GM13976 (cell line): ENCODE results near the gene MRPS12.

Experiments
- DNase-seq: peaks from one replicate; pipeline ENCODE4 v3.0.0; 2012; ENCODE audit warnings: low spot score
- in situ Hi-C: fragments of 300-500 bp; cut with MboI; formaldehyde crosslinking; loops from one replicate; pipeline ENCODE4 v1.12.0; 2022; ENCODE audit warnings: low sequenced_read_pairs, mixed read lengths, inconsistent platforms; ENCODE audit not compliant: unreplicated experiment
- TF ChIP-seq, protein P1 (sequence below): IDR thresholded peaks from 2 replicates; pipeline ENCODE4 v1.5.1; 2012; ENCODE audit warnings: borderline replicate concordance, mild to moderate bottlenecking; ENCODE audit not compliant: insufficient read depth; ENCODE audit errors: extremely low read depth, missing control alignments, control extremely low read depth

The MRPS12 gene

DNA sequence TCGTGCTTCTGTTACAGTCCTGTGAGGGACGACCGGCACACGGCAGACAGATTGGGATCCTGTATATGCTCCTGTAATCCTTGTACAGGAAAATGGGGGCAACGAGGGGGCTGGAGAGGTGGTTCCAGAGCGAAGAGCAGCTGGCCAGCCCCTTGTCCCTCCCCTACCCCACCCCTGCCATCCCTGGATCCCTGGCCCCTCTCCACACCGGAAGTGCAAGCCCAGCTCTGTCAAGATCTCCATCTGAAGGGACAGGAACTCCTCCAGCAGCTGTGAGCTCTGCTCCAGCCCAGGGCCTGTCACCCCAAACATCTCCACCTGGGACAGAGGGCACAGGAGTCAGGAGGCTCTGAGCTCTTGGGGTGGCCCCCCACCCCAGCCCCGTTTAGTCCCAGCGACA lies 13.2 kb upstream of the MRPS12 start:
- in situ Hi-C loops: no loop called here
- DNase-seq: no peak
- TF ChIP-seq, protein P1, sequence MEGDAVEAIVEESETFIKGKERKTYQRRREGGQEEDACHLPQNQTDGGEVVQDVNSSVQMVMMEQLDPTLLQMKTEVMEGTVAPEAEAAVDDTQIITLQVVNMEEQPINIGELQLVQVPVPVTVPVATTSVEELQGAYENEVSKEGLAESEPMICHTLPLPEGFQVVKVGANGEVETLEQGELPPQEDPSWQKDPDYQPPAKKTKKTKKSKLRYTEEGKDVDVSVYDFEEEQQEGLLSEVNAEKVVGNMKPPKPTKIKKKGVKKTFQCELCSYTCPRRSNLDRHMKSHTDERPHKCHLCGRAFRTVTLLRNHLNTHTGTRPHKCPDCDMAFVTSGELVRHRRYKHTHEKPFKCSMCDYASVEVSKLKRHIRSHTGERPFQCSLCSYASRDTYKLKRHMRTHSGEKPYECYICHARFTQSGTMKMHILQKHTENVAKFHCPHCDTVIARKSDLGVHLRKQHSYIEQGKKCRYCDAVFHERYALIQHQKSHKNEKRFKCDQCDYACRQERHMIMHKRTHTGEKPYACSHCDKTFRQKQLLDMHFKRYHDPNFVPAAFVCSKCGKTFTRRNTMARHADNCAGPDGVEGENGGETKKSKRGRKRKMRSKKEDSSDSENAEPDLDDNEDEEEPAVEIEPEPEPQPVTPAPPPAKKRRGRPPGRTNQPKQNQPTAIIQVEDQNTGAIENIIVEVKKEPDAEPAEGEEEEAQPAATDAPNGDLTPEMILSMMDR: no peak

DNA sequence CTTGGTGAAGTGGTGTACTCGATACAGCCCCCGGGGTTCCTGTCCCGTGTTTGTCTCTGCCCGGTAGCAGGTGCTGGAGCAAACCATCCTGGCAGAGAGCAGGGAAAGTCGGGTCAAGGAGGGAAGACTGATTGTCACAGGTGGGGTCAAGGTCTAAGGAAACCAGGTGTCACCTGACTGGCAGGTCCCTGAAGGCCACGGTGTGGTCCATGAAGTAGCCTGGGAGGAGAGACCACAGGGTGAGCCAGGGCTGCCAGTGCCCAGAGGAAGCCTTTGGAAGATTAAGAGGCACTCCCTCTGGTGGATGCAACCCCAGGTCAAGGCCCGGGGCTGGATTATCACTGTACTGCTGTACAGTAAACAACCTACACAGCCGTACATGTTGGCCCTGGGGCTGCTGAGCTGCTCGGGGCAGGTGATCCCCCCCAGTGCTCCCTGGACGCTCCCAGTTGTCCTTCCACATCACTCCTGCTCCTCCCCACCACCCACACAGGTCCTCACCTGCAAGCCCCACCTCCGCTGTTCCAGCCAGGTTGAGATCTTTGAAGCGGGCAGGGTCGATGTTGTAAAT lies 12.7 kb upstream of the MRPS12 start:
- DNase-seq: no peak
- TF ChIP-seq, protein P1: no peak
- in situ Hi-C loops: no loop called here

DNA sequence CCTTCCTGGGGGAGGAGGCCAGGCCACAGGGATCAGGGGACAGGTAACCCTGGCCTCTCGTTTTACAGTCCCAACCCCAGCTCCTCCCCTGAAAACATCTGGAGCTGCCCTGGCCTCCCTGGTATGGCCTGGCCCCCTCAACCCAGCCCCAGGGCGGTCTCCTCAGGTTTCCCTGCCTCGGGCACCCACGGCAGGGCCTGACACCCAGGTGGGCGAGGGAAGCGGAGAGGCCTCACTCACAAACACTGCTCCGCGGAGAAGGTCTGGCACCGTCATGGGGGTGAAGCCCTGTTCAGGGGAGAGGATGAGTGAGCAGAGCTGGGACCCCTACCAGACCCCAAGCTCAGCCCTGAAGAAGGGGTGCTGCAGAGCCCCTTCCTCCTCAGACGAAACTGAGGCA lies 12.2 kb upstream of the MRPS12 start:
- DNase-seq: no peak
- TF ChIP-seq, protein P1: no peak
- in situ Hi-C loops: no loop called here

DNA sequence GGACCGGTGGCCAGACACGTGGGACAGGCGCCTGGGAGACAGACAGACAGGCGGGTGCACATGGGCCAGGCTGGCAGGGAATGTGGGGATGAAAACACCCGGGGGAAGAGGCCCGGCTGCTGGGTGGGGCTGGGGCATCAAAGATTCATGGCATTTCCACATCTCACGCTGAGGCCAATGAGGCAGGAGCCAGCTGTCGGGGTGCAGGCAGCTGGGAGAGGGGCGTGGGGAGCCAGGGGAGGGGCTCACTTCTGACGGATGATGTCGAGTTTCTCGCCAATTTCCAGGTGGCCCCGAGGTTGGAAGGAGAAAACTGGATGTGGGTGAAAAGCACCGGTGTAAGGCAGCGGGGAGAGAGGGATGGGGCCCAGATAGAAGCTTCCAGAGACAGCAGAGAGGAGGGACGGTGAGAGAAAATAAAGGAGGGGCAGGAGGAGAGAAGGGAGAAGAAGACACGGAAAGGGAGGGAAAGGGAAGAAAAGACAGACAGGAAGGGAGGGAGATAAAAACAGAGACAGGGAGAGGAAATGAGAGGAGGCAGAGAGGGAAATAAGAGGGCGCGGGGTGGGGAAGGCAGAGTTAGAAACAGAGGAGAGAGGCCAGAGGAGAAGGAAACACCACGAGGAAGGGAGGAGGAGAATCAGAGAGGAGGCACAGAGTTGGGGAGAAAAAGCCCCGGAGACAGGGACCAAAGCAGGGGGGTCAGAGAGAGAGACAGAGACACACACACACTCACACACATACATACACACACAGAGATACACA lies 10.7 kb upstream of the MRPS12 start:
- TF ChIP-seq, protein P1: no peak
- in situ Hi-C loops: no loop called here
- no peak for DNase-seq

DNA sequence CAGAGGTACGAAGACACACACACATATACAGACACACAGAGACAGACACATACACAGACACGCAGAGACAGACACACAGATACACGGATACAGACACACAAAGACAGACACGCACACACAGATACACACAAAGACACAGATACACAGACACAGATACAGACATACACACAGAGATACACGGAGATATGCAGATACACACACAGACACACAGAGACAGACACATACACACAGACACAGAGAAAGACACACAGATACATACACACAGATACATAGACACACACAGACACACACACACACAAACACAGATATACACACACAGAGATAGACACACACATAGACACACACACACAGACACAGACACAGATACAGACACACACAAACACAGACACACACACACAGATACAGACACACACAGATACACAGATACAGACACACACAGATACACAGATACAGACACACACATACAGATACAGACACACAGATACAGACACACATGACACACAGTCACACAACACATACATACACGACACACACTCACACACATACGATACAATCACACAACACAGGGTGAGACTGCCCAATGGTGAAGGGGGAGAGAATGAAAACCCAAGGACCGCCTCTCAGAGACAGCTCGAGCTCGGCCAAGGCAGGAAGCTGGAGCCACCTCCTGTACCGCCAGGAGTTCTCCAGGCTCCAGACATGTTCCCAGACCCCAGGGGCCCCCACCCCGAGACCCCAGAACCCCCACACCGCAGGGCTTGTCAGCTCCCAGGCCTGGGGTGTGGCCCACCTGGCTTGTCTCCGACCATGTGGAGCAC lies 9.9 kb upstream of the MRPS12 start:
- in situ Hi-C loops: no loop called here
- TF ChIP-seq, protein P1: no peak
- no peak for DNase-seq

DNA sequence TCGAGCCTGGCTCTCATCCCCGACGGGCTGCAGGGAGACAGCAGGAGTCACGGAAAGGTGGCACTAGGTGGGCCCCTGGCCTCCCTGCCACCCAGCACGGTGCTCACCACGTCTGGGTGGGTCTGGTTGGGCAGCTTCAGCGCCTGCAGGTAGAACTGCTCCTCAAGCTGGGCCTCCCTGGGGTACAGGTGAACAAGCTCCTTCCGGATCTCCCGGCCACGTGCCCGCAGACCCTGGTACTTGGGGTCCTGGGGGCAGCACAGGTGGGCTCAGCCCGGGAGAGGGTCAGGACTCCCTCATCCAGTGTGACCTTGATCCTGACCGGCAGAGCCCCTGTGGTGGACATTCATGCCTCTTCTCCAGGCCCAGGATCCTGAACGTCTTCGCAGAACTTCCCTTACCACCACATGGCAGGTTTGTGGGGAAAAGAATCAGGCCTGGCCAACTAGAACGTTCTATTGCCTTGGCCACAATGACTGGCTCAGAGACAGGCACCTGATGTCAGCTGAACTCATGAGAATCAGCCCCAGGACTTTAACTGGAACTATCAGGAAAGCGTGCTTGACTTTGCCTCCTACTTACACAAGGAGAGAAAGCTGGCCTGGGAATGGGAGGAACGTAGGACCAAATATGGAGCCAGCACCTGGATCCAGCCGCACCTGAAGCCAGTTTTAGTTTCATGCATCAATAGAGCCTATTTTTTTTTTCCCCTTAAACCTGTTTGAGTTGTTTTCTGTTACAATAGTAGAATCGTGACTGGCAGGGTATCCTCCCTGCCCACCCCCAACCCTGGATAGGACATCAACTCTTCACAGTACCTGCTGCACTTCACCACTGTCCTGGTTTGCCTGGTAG lies 9.1 kb upstream of the MRPS12 start:
- TF ChIP-seq, protein P1: no peak
- in situ Hi-C loops: no loop called here
- DNase-seq: no peak
